Lower lobe of right lung (tissue), 2 donors: ENCODE measurements around the gene NPRL2. TPM values are rescaled to one million over a fixed set of nuclear protein-coding genes. Genes with fewer than 3 reads are reported as not detected.

Experiments
- ATAC-seq, 2 donors: fragments of 200-7000 bp; cut with Tn5 transposase; one replicate each; pipeline ENCODE4 v1.9.1; 2020 to 2022; ENCODE audit warnings: mild to moderate bottlenecking in 2 of 2, moderate library complexity in 2 of 2
- DNase-seq: peaks from one replicate; pipeline ENCODE4 v3.0.0-alpha.2; 2020
- H3K27ac ChIP-seq: fragments of 200-600 bp; one replicate; pipeline ENCODE4 v1.8.0; 2022
- H3K27me3 ChIP-seq: fragments of 200-600 bp; one replicate; pipeline ENCODE4 v1.8.0; 2022; ENCODE audit warnings: low read depth
- H3K36me3 ChIP-seq: fragments of 200-600 bp; one replicate; pipeline ENCODE4 v1.8.0; 2022; ENCODE audit warnings: mild to moderate bottlenecking
- H3K4me1 ChIP-seq: fragments of 200-600 bp; one replicate; pipeline ENCODE4 v1.8.0; 2022
- H3K4me3 ChIP-seq: fragments of 200-600 bp; one replicate; pipeline ENCODE4 v1.8.0; 2022; ENCODE audit warnings: mild to moderate bottlenecking
- H3K9me3 ChIP-seq: fragments of 200-600 bp; one replicate; pipeline ENCODE4 v1.8.0; 2022
- CTCF ChIP-seq: fragments of 200-600 bp; IDR thresholded peaks from one replicate; pipeline ENCODE4 v1.8.0; 2022; ENCODE audit warnings: antibody characterized with exemption, mild to moderate bottlenecking
- intact Hi-C: fragments of 100-400 bp; cut with DNase I; formaldehyde crosslinking; loops from one replicate; pipeline ENCODE4 v1.11.0; 2022
- total RNA-seq: library from RNA; stranded (reverse); fragmentation: NEBNext Ultra II Directional; extraction: Animal tissue kit (Norgen Biotek cat#: 25700); gene quantifications from one replicate; pipeline ENCODE4 v1.2.1, GENCODE V29; 2021
- donor health status: DM: no; HTN: yes; CAD: no; lungs with severe emphysema.

The NPRL2 gene
- total RNA-seq, 1 donor from 2014 or later: 17.7 TPM

- intact Hi-C loops: no loop called here
- H3K4me3 ChIP-seq: peak overlapping the region; percentile 75
- no peak for TF ChIP-seq CTCF
- ATAC-seq: no peak
- DNase-seq: no peak
- no peaks in the 10 kb centered on the region for H3K36me3 ChIP-seq
- peaks cover 55% of the 10 kb centered on the region for H3K4me1 ChIP-seq
- no peaks in the 10 kb centered on the region for H3K27me3 ChIP-seq
- H3K27ac ChIP-seq: peak overlapping the region; percentile 88
- no peaks in the 10 kb centered on the region for H3K9me3 ChIP-seq
Observed at GRCh38 chr3:50299638-50299928, 51.0 kb downstream of the NPRL2 start.

- TF ChIP-seq CTCF: peak; percentile 49
- Histone ChIP-seq H3K36me3 (no peaks in the 10 kb centered on the region), H3K9me3 (no peaks in the 10 kb centered on the region), H3K27ac (peak within 1 kb of the TSS; percentile 88), H3K27me3 (no peaks in the 10 kb centered on the region), H3K4me3 (peak within 1 kb of the TSS; percentile 75), H3K4me1 (peaks cover 55% of the 10 kb centered on the region)
- intact Hi-C loops: no loop called here
- peak; percentile 99 for DNase-seq
- peak; percentile 90 to 94 for ATAC-seq
Observed at GRCh38 chr3:50298836-50299637, 51.5 kb downstream of the NPRL2 start, which contains the start of the genes HYAL3 and NAA80. Gene HYAL3 (minus strand): TSS chr3:50299405. CDS start chr3:50295602, 3,803 bp downstream. Gene NAA80 (minus strand): TSS chr3:50299405. CDS start chr3:50297463, 1,942 bp downstream.

GRCh38 chr3:50297896-50298725, 52.5 kb downstream of the NPRL2 start:
- no peak for ATAC-seq
- no peak for TF ChIP-seq CTCF
- Histone ChIP-seq H3K27me3 (no peaks in the 10 kb centered on the region), H3K9me3 (no peaks in the 10 kb centered on the region), H3K36me3 (no peaks in the 10 kb centered on the region), H3K4me3 (peak overlapping the region; percentile 75), H3K4me1 (peaks cover 49% of the 10 kb centered on the region), H3K27ac (peak overlapping the region; percentile 88)
- peak; percentile 53 for DNase-seq
- intact Hi-C loops: no loop called here

GRCh38 chr3:50297384-50297775, 53.2 kb downstream of the NPRL2 start:
- TF ChIP-seq CTCF: no peak
- ATAC-seq: no peak
- Histone ChIP-seq H3K9me3 (no peaks in the 10 kb centered on the region), H3K36me3 (no peaks in the 10 kb centered on the region), H3K4me3 (no peak overlapping the region), H3K27ac (no peak overlapping the region), H3K4me1 (peaks cover 53% of the 10 kb centered on the region), H3K27me3 (no peaks in the 10 kb centered on the region)
- no peak for DNase-seq
- intact Hi-C loops: no loop called here

Other genes with a start within 250 kb of the NPRL2 start
- 44.7 TPM for gene SEMA3F, start 195.5 kb downstream of the NPRL2 start, total RNA-seq
- not detected for gene GNAT1, start 159.2 kb downstream of the NPRL2 start, total RNA-seq
- gene SLC38A3, start 145.5 kb downstream of the NPRL2 start, total RNA-seq: not detected
- 372 TPM for gene GNAI2, start 114.6 kb downstream of the NPRL2 start, total RNA-seq
- gene SEMA3B, start 81.6 kb downstream of the NPRL2 start, total RNA-seq: 77.6 TPM
- not detected for gene LSMEM2, start 71.7 kb downstream of the NPRL2 start, total RNA-seq
- gene IFRD2, start 58.3 kb downstream of the NPRL2 start, total RNA-seq: 66.9 TPM
- gene HYAL3, start 51.4 kb downstream of the NPRL2 start, total RNA-seq: 4.0 TPM
- gene NAA80, start 51.4 kb downstream of the NPRL2 start, total RNA-seq: 9.3 TPM
- 58.2 TPM for gene HYAL1, start 47.2 kb downstream of the NPRL2 start, total RNA-seq
- gene HYAL2, start 28.0 kb downstream of the NPRL2 start, total RNA-seq: 155 TPM
- gene TUSC2, start 22.6 kb downstream of the NPRL2 start, total RNA-seq: 29.4 TPM
- gene RASSF1, start 9.9 kb downstream of the NPRL2 start, total RNA-seq: 39.5 TPM
- 32.8 TPM for gene ZMYND10, start 5.0 kb downstream of the NPRL2 start, total RNA-seq
- gene CYB561D2, start 87 bp upstream of the NPRL2 start, total RNA-seq: 21.7 TPM
- 37.5 TPM for gene TMEM115, start 8.7 kb upstream of the NPRL2 start, total RNA-seq
- 105 TPM for gene CACNA2D2, start 152.9 kb upstream of the NPRL2 start, total RNA-seq
- gene C3orf18, start 217.0 kb upstream of the NPRL2 start, total RNA-seq: 6.7 TPM
- gene HEMK1, start 218.7 kb upstream of the NPRL2 start, total RNA-seq: 28.4 TPM